HG03354 (cell line): ENCODE results near the gene ACADVL.

Source experiments
- ATAC-seq: cut with Tn5 transposase; IDR thresholded peaks from one replicate; pipeline ENCODE4 v1.9.1; 2021; ENCODE audit warnings: mild to moderate bottlenecking; ENCODE audit not compliant: unreplicated experiment, poor library complexity, severe bottlenecking

Gene ACADVL

GRCh38 chr17:7263801-7264078 is 44.0 kb downstream of the ACADVL start:
- no peak for ATAC-seq

GRCh38 chr17:7266784-7267183 is 47.0 kb downstream of the ACADVL start:
- no peak for ATAC-seq
